K562 (cell line): ENCODE results near the gene USP32. TPM values are rescaled to one million over a fixed set of nuclear protein-coding genes. Genes with fewer than 3 reads are reported as not detected.

Source experiments
- ATAC-seq: fragments of 200-7000 bp; cut with Tn5 transposase; 3 replicates; pipeline ENCODE4 v1.9.1; 2020; ENCODE audit warnings: moderate library complexity
- BruUV-seq: library from RNA; stranded (reverse); fragments of 400-500 nt; replicated peaks from 2 replicates; lab custom pipeline; 2021; lab: Mats Ljungman, UMichigan
- CTCF ChIA-PET: fragments of 300-600 bp; formaldehyde crosslinking; extraction: SDS; loops from one replicate; lab custom pipeline; 2021; ENCODE audit warnings: low intra/inter-chr PET ratio; lab: Yijun Ruan, JAX
- POLR2A ChIA-PET: fragments of 300-600, 350-650 bp; sonication (Branson Sonifier 250); formaldehyde crosslinking; extraction: SDS; loops from one replicate; lab custom pipeline; 2021; ENCODE audit warnings: antibody characterized with exemption, inconsistent platforms; lab: Yijun Ruan, JAX
- DNase-seq, 4 experiments: peaks; one replicate each; pipeline versions ENCODE4 v3.0.0 to v3.0.0-alpha.2; 2011 to 2018; ENCODE audit warnings: low spot score in 3 of 4, mixed read lengths in 3 of 4; ENCODE audit errors: extremely low read depth in 1 of 4
- FAIRE-seq: peaks from 2 replicates; lab custom pipeline; 2011; peaks lifted over from hg19 to GRCh38; lab: Jason Lieb, UNC
- H2AFZ ChIP-seq: 2 replicates; pipeline ENCODE4 v1.6.0; 2011; ENCODE audit warnings: low read depth, low read length, control low read depth, inconsistent platforms
- H3K27ac ChIP-seq: fragments of 200-600 bp; 3 replicates; pipeline ENCODE4 v1.8.0; 2011; ENCODE audit warnings: low read depth, mild to moderate bottlenecking, control low read depth, inconsistent platforms, low read length, moderate library complexity, mixed read lengths; ENCODE audit errors: extremely low read depth
- H3K27me3 ChIP-seq, 2 experiments: fragments of 300-600 bp in 1 of 2; 2 replicates in 1 of 2; 3 replicates in 1 of 2; pipeline versions ENCODE4 v1.6.0 to v1.8.0; 2011; ENCODE audit warnings: inconsistent platforms in 2 of 2, low read length in 2 of 2, mild to moderate bottlenecking in 1 of 2, mixed read lengths in 1 of 2, moderate library complexity in 1 of 2; ENCODE audit not compliant: control insufficient read depth in 2 of 2, insufficient read depth in 2 of 2
- H3K36me3 ChIP-seq: fragments of 300-600 bp; 3 replicates; pipeline ENCODE4 v1.8.0; 2011; ENCODE audit warnings: mild to moderate bottlenecking, low read length, inconsistent platforms; ENCODE audit not compliant: control insufficient read depth, insufficient read depth
- H3K4me1 ChIP-seq, 2 experiments: fragments of 200-600 bp in 1 of 2; replicated peaks in 1 of 2; 2 replicates in 1 of 2; 3 replicates in 1 of 2; pipeline versions ENCODE4 v1.5.1 to v1.8.0; 2011; ENCODE audit warnings: inconsistent platforms in 2 of 2, low read length in 2 of 2, mild to moderate bottlenecking in 1 of 2, mixed read lengths in 1 of 2, moderate library complexity in 1 of 2; ENCODE audit not compliant: control insufficient read depth in 2 of 2, insufficient read depth in 2 of 2
- H3K4me2 ChIP-seq: 2 replicates; pipeline ENCODE4 v1.6.1; 2011; ENCODE audit warnings: low read length, control low read depth, inconsistent platforms, mixed read lengths; ENCODE audit not compliant: insufficient read depth
- H3K4me3 ChIP-seq: fragments of 200-600 bp; sonication (generic), shearing (Covaris generic); 2 replicates; pipeline ENCODE4 v1.5.1; 2016; ENCODE audit warnings: control low read depth, inconsistent platforms
- H3K79me2 ChIP-seq: fragments of 200-600 bp; 3 replicates; pipeline ENCODE4 v1.8.0; 2011; ENCODE audit warnings: low read length, inconsistent platforms; ENCODE audit not compliant: control insufficient read depth, insufficient read depth
- H3K9ac ChIP-seq, 2 experiments: 2 replicates each; pipeline versions ENCODE4 v1.6.0 to v1.6.1; 2011; ENCODE audit warnings: low read depth in 2 of 2, low read length in 2 of 2, control low read depth in 1 of 2, inconsistent platforms in 1 of 2, mild to moderate bottlenecking in 1 of 2, mixed read lengths in 1 of 2; ENCODE audit not compliant: insufficient read depth in 1 of 2
- H3K9me1 ChIP-seq: one replicate; pipeline ENCODE4 v1.6.0; 2011; ENCODE audit warnings: inconsistent platforms, mild to moderate bottlenecking, low read length, moderate library complexity; ENCODE audit not compliant: control insufficient read depth, insufficient read depth
- H3K9me3 ChIP-seq: replicated peaks from 2 replicates; pipeline ENCODE4 v1.5.1; 2011; ENCODE audit warnings: low read depth, low read length, inconsistent platforms; ENCODE audit not compliant: control insufficient read depth, insufficient read depth
- H4K20me1 ChIP-seq: replicated peaks from 2 replicates; pipeline ENCODE4 v1.6.1; 2011; ENCODE audit warnings: low read length, inconsistent platforms, mixed read lengths; ENCODE audit not compliant: control insufficient read depth, insufficient read depth
- BHLHE40 ChIP-seq: IDR thresholded peaks from 2 replicates; pipeline ENCODE4 v1.6.1; 2011; ENCODE audit warnings: low read length, improper control_type of control experiment
- CCAR2 ChIP-seq: fragments of 200-400 bp; formaldehyde crosslinking; IDR thresholded peaks from 2 replicates; pipeline ENCODE4 v1.6.1; 2017; ENCODE audit warnings: mild to moderate bottlenecking, low read depth, low read length
- EP400 ChIP-seq: fragments of 450-650 bp; IDR thresholded peaks from 2 replicates; pipeline ENCODE4 v1.6.1; 2017; ENCODE audit warnings: antibody characterized with exemption, mild to moderate bottlenecking, moderate library complexity
- GABPB2 ChIP-seq: fragments of 250-450 bp; sonication (Bioruptor Pico); conservative IDR thresholded peaks from 2 replicates; pipeline ENCODE4 v1.5.1; 2021; ENCODE audit warnings: mild to moderate bottlenecking
- HDGF ChIP-seq: fragments of 450-650 bp; IDR thresholded peaks from 2 replicates; pipeline ENCODE4 v1.6.1; 2016
- MAZ ChIP-seq, 2 experiments: fragments of 450-650 bp in 1 of 2; sonication (generic) in 1 of 2; formaldehyde crosslinking; IDR thresholded peaks in 1 of 2; conservative IDR thresholded peaks in 1 of 2; 2 replicates each; pipeline versions ENCODE4 v1.4.0 to v1.5.0; 2020; ENCODE audit warnings: mild to moderate bottlenecking in 1 of 2, missing genetic modification reagents in 1 of 2
- NBN ChIP-seq: fragments of 450-650 bp; IDR thresholded peaks from 2 replicates; pipeline ENCODE4 v1.6.1; 2016; ENCODE audit warnings: low read depth, mild to moderate bottlenecking
- PBX2 ChIP-seq, 2 experiments: IDR thresholded peaks in 1 of 2; conservative IDR thresholded peaks in 1 of 2; 2 replicates each; pipeline ENCODE4 v1.6.1; 2016; ENCODE audit warnings: low read depth in 2 of 2, mild to moderate bottlenecking in 1 of 2, missing compliant biosample characterization in 1 of 2, missing genetic modification characterization in 1 of 2, moderate library complexity in 1 of 2
- PHF8 ChIP-seq: fragments of 200-600 bp; sonication (generic); IDR thresholded peaks from 2 replicates; pipeline ENCODE4 v1.6.1; 2012; ENCODE audit warnings: mixed run types, mild to moderate bottlenecking, inconsistent platforms, low read length, moderate library complexity, borderline replicate concordance
- SMAD1 ChIP-seq: fragments of 150-350 bp; IDR thresholded peaks from 2 replicates; pipeline ENCODE4 v1.6.1; 2014; ENCODE audit warnings: low read length, low read depth; ENCODE audit not compliant: partially characterized antibody
- SMARCE1 ChIP-seq: fragments of 450-650 bp; IDR thresholded peaks from 2 replicates; pipeline ENCODE4 v1.7.1; 2016; ENCODE audit warnings: mild to moderate bottlenecking
- TBP ChIP-seq: optimal IDR thresholded peaks from 2 replicates; pipeline ENCODE3; 2011; ENCODE audit warnings: low read depth, low read length, improper control_type of control experiment
- U2AF2 ChIP-seq: fragments of 200-400 bp; formaldehyde crosslinking; optimal IDR thresholded peaks from 2 replicates; pipeline ENCODE3; 2017; ENCODE audit warnings: low read depth, mild to moderate bottlenecking, low read length
- XRCC4 ChIP-seq: IDR thresholded peaks from one replicate; pipeline ENCODE4 v1.6.1; 2011; ENCODE audit not compliant: insufficient read depth, insufficient read length; ENCODE audit errors: extremely low read depth
- ZBTB1 ChIP-seq: sonication (generic); formaldehyde crosslinking; IDR thresholded peaks from 2 replicates; pipeline ENCODE4 v1.8.1; 2023; ENCODE audit warnings: missing genetic modification reagents, low read depth, mild to moderate bottlenecking, borderline replicate concordance
- ZFP30 ChIP-seq: fragments of 250-450 bp; sonication (Bioruptor Pico); IDR thresholded peaks from 2 replicates; pipeline ENCODE4 v1.8.0; 2022; ENCODE audit warnings: moderate library complexity, mild to moderate bottlenecking, inconsistent platforms, borderline replicate concordance
- ZNF134 ChIP-seq: fragments of 250-450 bp; sonication (Bioruptor Pico); conservative IDR thresholded peaks from 2 replicates; pipeline ENCODE4 v1.4.0; 2020
- ZNF165 ChIP-seq: fragments of 250-450 bp; sonication (Bioruptor Pico); IDR thresholded peaks from 2 replicates; pipeline ENCODE4 v1.4.0; 2020; ENCODE audit warnings: borderline replicate concordance
- ZNF696 ChIP-seq: fragments of 250-450 bp; sonication (Bioruptor Pico); conservative IDR thresholded peaks from 2 replicates; pipeline ENCODE4 v1.4.0; 2020; ENCODE audit warnings: mild to moderate bottlenecking, moderate library complexity
- ZNF766 ChIP-seq: fragments of 200-800 bp; sonication (Bioruptor generic); conservative IDR thresholded peaks from 2 replicates; pipeline ENCODE4 v1.6.1; 2016; ENCODE audit warnings: missing genetic modification characterization, missing compliant biosample characterization
- WGBS: fragments of 100-300 bp; shearing (Covaris generic); methylation state at CpG from one replicate; pipeline ENCODE4 v1.1.6; 2016; ENCODE audit warnings: low coverage, mixed read lengths; ENCODE audit not compliant: insufficient coverage; ENCODE audit errors: missing lambda C conversion rate; 5-methylcytosine and 5-hydroxymethylcytosine counted together
- in situ Hi-C: fragments of 300-500 bp; cut with MboI; formaldehyde crosslinking; loops from 4 replicates; pipeline ENCODE4 v1.15.0; 2018; ENCODE audit warnings: inconsistent platforms, mixed read lengths
- intact Hi-C: fragments of 100-400 bp; cut with micrococcal nuclease; formaldehyde crosslinking; loops from 2 replicates; pipeline ENCODE4 v1.14.2; 2022
- polyA plus RNA-seq, 8 experiments: library from polyadenylated mRNA; depleted of rRNA in 4 of 8; stranded (reverse) in 5 of 8; unstranded in 3 of 8; fragments of >200 nt; fragmentation: Nextera tagmentation in 2 of 8; fragmentation: Illumina TruSeq in 1 of 8; extraction: Ambion mirVana in 2 of 8; extraction: Trizol in 1 of 8; gene quantifications; 2 replicates each; pipeline versions ENCODE4 v1.2.1 to v1.2.3, GENCODE V29; 2011 to 2014; ENCODE audit warnings: inconsistent platforms in 1 of 8, missing spikeins in 1 of 8
- total RNA-seq, 7 experiments: library from RNA; depleted of rRNA in 6 of 7; stranded (reverse); fragments of >200 nt in 6 of 7; fragmentation: Illumina TruSeq in 2 of 7; extraction: Trizol in 2 of 7; gene quantifications; 2 replicates each; pipeline versions ENCODE4 v1.2.1 to v1.2.3, GENCODE V29; 2011 to 2021; ENCODE audit warnings: low replicate concordance in 1 of 7

Gene USP32
- total and polyA plus RNA-seq, 9 of the 15 experiments (the other 6 are each of a cell fraction or from before 2014, with no cell fraction given), result 18.0 to 69.3 (median 47.1) TPM

- no peak for ATAC-seq
- WGBS, result 50% methylated on average over 3 of the region's 3 CpGs
- BruUV-seq, result no TSS peak
- Histone ChIP-seq H3K4me1 (peaks cover 8 to 21% of the 10 kb centered on the region in 2 experiments; a peak in 4 of 5 replicates), H3K9ac (no peak overlapping the region), H3K9me3 (no peaks in the 10 kb centered on the region; the same call in 1 of the 2 replicates), H3K4me3 (no peak overlapping the region), H3K36me3 (no peaks in the 10 kb centered on the region), H4K20me1 (no peaks in the 10 kb centered on the region), H3K4me2 (no peak overlapping the region), H3K79me2 (peaks cover under 1% of the 10 kb centered on the region; the same call in 1 of the 3 replicates), H3K27me3 (no peaks in the 10 kb centered on the region), H2AFZ (peak overlapping the region; percentile 25), H3K9me1 (no peaks in the 10 kb centered on the region), H3K27ac (no peak overlapping the region)
- in situ Hi-C loops, result no loop called here
- peak in 1 of 4 experiments; percentile 36 for DNase-seq
- no peak for FAIRE-seq
- CTCF ChIA-PET, result no interaction called here
- POLR2A ChIA-PET, result interaction anchor here (1.8 kb wide), 1 partner anchor 27 kb away, joined by 5 read pairs; no protein-coding TSS in a partner anchor
- intact Hi-C loops, result no loop called here
- TF ChIP-seq CCAR2, result no peak
- TF ChIP-seq U2AF2, result no peak
- TF ChIP-seq XRCC4, result no peak
- peak; percentile 80; the same call in 1 of the 2 replicates for TF ChIP-seq SMARCE1
- no peak for TF ChIP-seq ZBTB1 (CRISPR knock-in tag)
- TF ChIP-seq GABPB2 (CRISPR knock-in tag), result no peak
- TF ChIP-seq BHLHE40, result no peak
- TF ChIP-seq TBP, result no peak
- no peak for TF ChIP-seq HDGF
- TF ChIP-seq EP400, result no peak
- no peak for TF ChIP-seq NBN
- TF ChIP-seq ZNF696 (CRISPR knock-in tag), result no peak
- TF ChIP-seq PHF8, result no peak
- no peak for TF ChIP-seq SMAD1
- TF ChIP-seq MAZ (CRISPR knock-in tag; conservative IDR thresholded peaks at IDR 0.05 in 1 of 2, IDR thresholded peaks at IDR 0.05 in 1 of 2), result no peak
- no peak for TF ChIP-seq ZNF134 (CRISPR knock-in tag)
- TF ChIP-seq ZNF766 (CRISPR knock-in tag), result peak; percentile 61; the same call in 1 of the 2 replicates
- no peak for TF ChIP-seq ZFP30 (CRISPR knock-in tag)
- TF ChIP-seq ZNF165 (CRISPR knock-in tag), result no peak
- no peak for TF ChIP-seq PBX2 (CRISPR knock-in tag; IDR thresholded peaks at IDR 0.05; ENCODE audit: low read depth)
- no peak for TF ChIP-seq PBX2 (tag; conservative IDR thresholded peaks at IDR 0.05; ENCODE audit: low read depth)
Measured at GRCh38 chr17:60398227-60398959, 6.5 kb upstream of the USP32 start.
